Erythroblast (primary cell): Measurements from ENCODE around the gene GATA3.

Source experiments
- GATA1 ChIP-seq: IDR thresholded peaks from 2 replicates; pipeline ENCODE4 v1.6.1; 2011; ENCODE audit warnings: low read depth, mild to moderate bottlenecking, control low read depth, low read length, moderate library complexity
- POLR2A ChIP-seq: IDR thresholded peaks from 2 replicates; pipeline ENCODE4 v1.6.1; 2011; ENCODE audit warnings: mild to moderate bottlenecking, low read length

GRCh38 chr10:8052341-8052955 is 2.0 kb upstream of the GATA3 start:
- TF ChIP-seq POLR2A (no peak), GATA1 (no peak)
